Activated T-cell treated with anti-CD3 and anti-CD28 coated beads, Interleukin-2, amount 50 U/mL, for 72 hours (primary cell): Measurements from ENCODE around the gene HDGF. TPM values are rescaled to one million over a fixed set of nuclear protein-coding genes. Genes with fewer than 3 reads are reported as not detected.

Experiments used
- ATAC-seq, 2 donors: fragments of 150-1000 bp; cut with Tn5 transposase; replicated peaks in 1 of 2; 2 replicates each; pipeline ENCODE4 v1.10.0; 2021; ENCODE audit warnings: moderate library complexity in 2 of 2, mild to moderate bottlenecking in 1 of 2
- DNase-seq, 2 donors: peaks; one replicate each; pipeline ENCODE4 v3.0.0; 2021 to 2022; ENCODE audit warnings: mixed read lengths in 1 of 2
- H3K27ac Mint-ChIP-seq: one replicate; pipeline ENCODE4 v1.8.0; 2022; ENCODE audit warnings: mild to moderate bottlenecking, moderate library complexity, mixed read lengths
- H3K27me3 Mint-ChIP-seq: one replicate; pipeline ENCODE4 v1.8.0; 2022; ENCODE audit warnings: low read depth, mixed read lengths
- H3K36me3 Mint-ChIP-seq, 2 donors: one replicate each; pipeline ENCODE4 v1.8.0; 2022; ENCODE audit warnings: mixed read lengths in 2 of 2, mild to moderate bottlenecking in 1 of 2; ENCODE audit not compliant: insufficient read depth in 2 of 2
- H3K4me1 Mint-ChIP-seq: one replicate; pipeline ENCODE4 v1.8.0; 2022; ENCODE audit warnings: low read depth, mixed read lengths
- H3K4me3 Mint-ChIP-seq, 2 donors: one replicate each; pipeline ENCODE4 v1.8.0; 2022; ENCODE audit warnings: mild to moderate bottlenecking in 2 of 2, mixed read lengths in 2 of 2, moderate library complexity in 2 of 2
- H3K9me3 Mint-ChIP-seq, 2 donors: one replicate each; pipeline ENCODE4 v1.8.0; 2022; ENCODE audit warnings: mixed read lengths in 2 of 2
- total RNA-seq, 2 donors: library from RNA; stranded (reverse); gene quantifications; one replicate each; pipeline ENCODE4 v1.2.3, GENCODE V29; 2022

The HDGF gene
- total RNA-seq = 100 to 1,000 TPM; 185 to 217 TPM

- peaks cover 46% of the 10 kb centered on the region for H3K4me1 Mint-ChIP-seq
- ATAC-seq = no peak
- H3K27me3 Mint-ChIP-seq = no peaks in the 10 kb centered on the region
- H3K36me3 Mint-ChIP-seq = peaks cover 4 to 10% of the 10 kb centered on the region in 2 donors
- no peaks in the 10 kb centered on the region for H3K9me3 Mint-ChIP-seq
- peak within 1 kb of the TSS; percentile 89 to 93 for H3K4me3 Mint-ChIP-seq
- H3K27ac Mint-ChIP-seq = peak within 1 kb of the TSS; percentile 93
- DNase-seq = no peak
Measured at GRCh38 chr1:156751451-156751756, at the start of gene HDGF. Gene HDGF (minus strand): TSS chr1:156751675. CDS start chr1:156751429, 246 bp downstream.

GRCh38 chr1:156797212-156797871 is 45.9 kb upstream of the HDGF start:
- peaks cover 10 to 27% of the 10 kb centered on the region in 2 donors for H3K36me3 Mint-ChIP-seq
- H3K9me3 Mint-ChIP-seq = no peaks in the 10 kb centered on the region
- H3K4me3 Mint-ChIP-seq = no peak overlapping the region
- H3K27ac Mint-ChIP-seq = no peak overlapping the region
- peak; percentile 53 to 62 for ATAC-seq
- H3K27me3 Mint-ChIP-seq = no peaks in the 10 kb centered on the region
- peaks cover 16% of the 10 kb centered on the region for H3K4me1 Mint-ChIP-seq
- peak; percentile 60 to 65 for DNase-seq

GRCh38 chr1:156796340-156797097 is 45.0 kb upstream of the HDGF start:
- H3K9me3 Mint-ChIP-seq = no peaks in the 10 kb centered on the region

GRCh38 chr1:156795787-156796186 is 44.3 kb upstream of the HDGF start:
- no peak for ATAC-seq

More at GRCh38 chr1:156796340-156797097, 45.0 kb upstream of the HDGF start:
- DNase-seq (no peak), ATAC-seq (no peak)
- Mint-ChIP-seq H3K4me3 (no peak overlapping the region), H3K27ac (peak overlapping the region; percentile 13), H3K36me3 (peaks cover 12 to 28% of the 10 kb centered on the region in 2 donors), H3K27me3 (no peaks in the 10 kb centered on the region), H3K4me1 (peaks cover 8% of the 10 kb centered on the region)

GRCh38 chr1:156795374-156795733 is 43.9 kb upstream of the HDGF start:
- Mint-ChIP-seq H3K9me3 (no peaks in the 10 kb centered on the region), H3K27me3 (no peaks in the 10 kb centered on the region), H3K36me3 (peaks cover 10 to 31% of the 10 kb centered on the region in 2 donors), H3K4me3 (no peak overlapping the region), H3K27ac (no peak overlapping the region), H3K4me1 (no peaks in the 10 kb centered on the region)
- no peak for DNase-seq
- ATAC-seq = no peak

More at GRCh38 chr1:156795787-156796186, 44.3 kb upstream of the HDGF start:
- H3K9me3 Mint-ChIP-seq = no peaks in the 10 kb centered on the region
- DNase-seq = no peak
- H3K36me3 Mint-ChIP-seq = peaks cover 10 to 30% of the 10 kb centered on the region in 2 donors
- H3K4me1 Mint-ChIP-seq = peaks cover under 1% of the 10 kb centered on the region
- H3K4me3 Mint-ChIP-seq = no peak overlapping the region
- no peaks in the 10 kb centered on the region for H3K27me3 Mint-ChIP-seq
- H3K27ac Mint-ChIP-seq = no peak overlapping the region

GRCh38 chr1:156794506-156795373 is 43.3 kb upstream of the HDGF start:
- Mint-ChIP-seq H3K4me3 (no peak overlapping the region), H3K27me3 (no peaks in the 10 kb centered on the region), H3K9me3 (no peaks in the 10 kb centered on the region), H3K4me1 (no peaks in the 10 kb centered on the region), H3K36me3 (peaks cover 10 to 31% of the 10 kb centered on the region in 2 donors), H3K27ac (no peak overlapping the region)
- no peak for ATAC-seq
- DNase-seq = no peak

- no peaks in the 10 kb centered on the region for H3K9me3 Mint-ChIP-seq
- DNase-seq (no peak), ATAC-seq (no peak)
- peak overlapping the region; percentile 24 for H3K27ac Mint-ChIP-seq
- H3K4me3 Mint-ChIP-seq = no peak overlapping the region
- no peaks in the 10 kb centered on the region for H3K27me3 Mint-ChIP-seq
- no peaks in the 10 kb centered on the region for H3K4me1 Mint-ChIP-seq
- H3K36me3 Mint-ChIP-seq = peaks cover 10 to 13% of the 10 kb centered on the region in 2 donors
Measured at GRCh38 chr1:156789621-156790318, 38.3 kb upstream of the HDGF start.

- DNase-seq = no peak
- Mint-ChIP-seq H3K4me3 (no peak overlapping the region), H3K27me3 (no peaks in the 10 kb centered on the region), H3K4me1 (no peaks in the 10 kb centered on the region), H3K27ac (no peak overlapping the region), H3K36me3 (peaks cover 10 to 16% of the 10 kb centered on the region in 2 donors), H3K9me3 (no peaks in the 10 kb centered on the region)
- ATAC-seq = no peak
Measured at GRCh38 chr1:156788136-156788535, 36.7 kb upstream of the HDGF start.

GRCh38 chr1:156786640-156787039 is 35.2 kb upstream of the HDGF start:
- Mint-ChIP-seq H3K36me3 (peaks cover 9 to 19% of the 10 kb centered on the region in 2 donors), H3K9me3 (no peaks in the 10 kb centered on the region), H3K27me3 (no peaks in the 10 kb centered on the region), H3K27ac (no peak overlapping the region), H3K4me1 (peaks cover 3% of the 10 kb centered on the region), H3K4me3 (no peak overlapping the region)
- DNase-seq (no peak), ATAC-seq (no peak)

- DNase-seq (no peak), ATAC-seq (no peak)
- Mint-ChIP-seq H3K4me1 (peaks cover 11% of the 10 kb centered on the region), H3K27me3 (no peaks in the 10 kb centered on the region), H3K27ac (no peak overlapping the region), H3K4me3 (no peak overlapping the region), H3K36me3 (peaks cover 10 to 23% of the 10 kb centered on the region in 2 donors), H3K9me3 (no peaks in the 10 kb centered on the region)
Measured at GRCh38 chr1:156785458-156785857, 34.0 kb upstream of the HDGF start.

GRCh38 chr1:156781585-156782186 is 30.2 kb upstream of the HDGF start:
- H3K9me3 Mint-ChIP-seq = no peaks in the 10 kb centered on the region
- no peaks in the 10 kb centered on the region for H3K27me3 Mint-ChIP-seq
- H3K4me3 Mint-ChIP-seq = no peak overlapping the region
- H3K4me1 Mint-ChIP-seq = peaks cover 28% of the 10 kb centered on the region
- peak overlapping the region; percentile 29 for H3K27ac Mint-ChIP-seq
- H3K36me3 Mint-ChIP-seq = peaks cover 2 to 16% of the 10 kb centered on the region in 2 donors
- DNase-seq = no peak
- peak; percentile 37 to 80 for ATAC-seq

GRCh38 chr1:156777573-156777972 is 26.1 kb upstream of the HDGF start:
- peaks cover 60% of the 10 kb centered on the region for H3K4me1 Mint-ChIP-seq
- no peaks in the 10 kb centered on the region for H3K9me3 Mint-ChIP-seq
- peak overlapping the region; percentile 41 for H3K27ac Mint-ChIP-seq

More at GRCh38 chr1:156777573-156777972, 26.1 kb upstream of the HDGF start:
- Mint-ChIP-seq H3K36me3 (peaks cover 2 to 19% of the 10 kb centered on the region in 2 donors), H3K4me3 (peak overlapping the region in 1 of 2 donors; percentile 0), H3K27me3 (no peaks in the 10 kb centered on the region)
- DNase-seq (no peak), ATAC-seq (no peak)
